GM18520 (cell line): ENCODE results near the gene NCBP1.
"Not testable (repeated sequence)": the region's sequence is repeated elsewhere in the genome, so short reads cannot be mapped to it uniquely, and the experiment has no call there.

Source experiments
- ATAC-seq: cut with Tn5 transposase; IDR thresholded peaks from one replicate; pipeline ENCODE4 v1.9.1; 2021; ENCODE audit not compliant: unreplicated experiment

NCBP1 gene

GRCh38 chr9:97672403-97672802 lies 38.8 kb downstream of the NCBP1 start:
- no peak for ATAC-seq

- ATAC-seq = no peak
Observed at GRCh38 chr9:97673922-97674321, 40.3 kb downstream of the NCBP1 start.

GRCh38 chr9:97675655-97676054 lies 42.0 kb downstream of the NCBP1 start:
- peak; percentile 72 for ATAC-seq

GRCh38 chr9:97682242-97682641 lies 48.6 kb downstream of the NCBP1 start:
- ATAC-seq = no peak

GRCh38 chr9:97688654-97689053 lies 55.0 kb downstream of the NCBP1 start:
- ATAC-seq = no peak

- no peak for ATAC-seq
Observed at GRCh38 chr9:97689401-97690180, 56.0 kb downstream of the NCBP1 start.

GRCh38 chr9:97694769-97695168 lies 61.1 kb downstream of the NCBP1 start:
- no peak for ATAC-seq

- no peak for ATAC-seq
Observed at GRCh38 chr9:97695390-97695789, 61.8 kb downstream of the NCBP1 start.

GRCh38 chr9:97695995-97696802 lies 62.6 kb downstream of the NCBP1 start:
- peak; percentile 11 for ATAC-seq

- peak; percentile 91 for ATAC-seq
Observed at GRCh38 chr9:97696803-97697601, 63.4 kb downstream of the NCBP1 start, which contains the start of gene XPA. Gene XPA (minus strand): TSS chr9:97697340. CDS start chr9:97697292, 48 bp downstream.

GRCh38 chr9:97697837-97698236 lies 64.2 kb downstream of the NCBP1 start:
- no peak for ATAC-seq

- no peak for ATAC-seq
Observed at GRCh38 chr9:97698865-97699264, 65.2 kb downstream of the NCBP1 start.

- ATAC-seq = not testable (repeated sequence)
Observed at GRCh38 chr9:97699281-97699680, 65.7 kb downstream of the NCBP1 start.

GRCh38 chr9:97699824-97700223 lies 66.2 kb downstream of the NCBP1 start:
- ATAC-seq = not testable (repeated sequence)

- no peak for ATAC-seq
Observed at GRCh38 chr9:97703437-97704344, 70.1 kb downstream of the NCBP1 start.

GRCh38 chr9:97704345-97704677 lies 70.7 kb downstream of the NCBP1 start:
- no peak for ATAC-seq

- ATAC-seq = no peak
Observed at GRCh38 chr9:97704851-97705250, 71.2 kb downstream of the NCBP1 start.

GRCh38 chr9:97705354-97705950 lies 71.8 kb downstream of the NCBP1 start:
- ATAC-seq = no peak

- ATAC-seq = no peak
Observed at GRCh38 chr9:97706246-97706645, 72.6 kb downstream of the NCBP1 start.
